WERI-Rb-1 (cell line): ENCODE measurements around the gene CTSS.

Source experiments
- DNase-seq: peaks from one replicate; pipeline ENCODE4 v3.0.0-alpha.2; 2020
- H3K27ac ChIP-seq: fragments of 250-450 bp; sonication (Bioruptor Pico); 2 replicates; pipeline ENCODE4 v1.5.1; 2020; ENCODE audit warnings: mild to moderate bottlenecking, moderate library complexity
- H3K27me3 ChIP-seq: fragments of 250-450 bp; sonication (Bioruptor Pico); 2 replicates; pipeline ENCODE4 v1.5.1; 2021; ENCODE audit warnings: mild to moderate bottlenecking, low read depth, moderate library complexity; ENCODE audit not compliant: insufficient read depth, severe bottlenecking
- H3K36me3 ChIP-seq: fragments of 250-450 bp; sonication (Bioruptor Pico); 2 replicates; pipeline ENCODE4 v1.5.1; 2020; ENCODE audit warnings: mild to moderate bottlenecking, moderate library complexity
- H3K4me3 ChIP-seq: 2 replicates; pipeline ENCODE4 v1.5.1; 2011; ENCODE audit warnings: low read depth, mild to moderate bottlenecking, control low read depth, low read length
- H3K9me3 ChIP-seq: fragments of 250-450 bp; sonication (Bioruptor Pico); 2 replicates; pipeline ENCODE4 v1.5.1; 2021; ENCODE audit warnings: mild to moderate bottlenecking, moderate library complexity; ENCODE audit not compliant: severe bottlenecking
- TF ChIP-seq, protein P1 (sequence below): IDR thresholded peaks from 2 replicates; pipeline ENCODE4 v1.5.1; 2011; ENCODE audit warnings: low read depth, mild to moderate bottlenecking, control low read depth, inconsistent platforms, low read length

The CTSS gene

DNA sequence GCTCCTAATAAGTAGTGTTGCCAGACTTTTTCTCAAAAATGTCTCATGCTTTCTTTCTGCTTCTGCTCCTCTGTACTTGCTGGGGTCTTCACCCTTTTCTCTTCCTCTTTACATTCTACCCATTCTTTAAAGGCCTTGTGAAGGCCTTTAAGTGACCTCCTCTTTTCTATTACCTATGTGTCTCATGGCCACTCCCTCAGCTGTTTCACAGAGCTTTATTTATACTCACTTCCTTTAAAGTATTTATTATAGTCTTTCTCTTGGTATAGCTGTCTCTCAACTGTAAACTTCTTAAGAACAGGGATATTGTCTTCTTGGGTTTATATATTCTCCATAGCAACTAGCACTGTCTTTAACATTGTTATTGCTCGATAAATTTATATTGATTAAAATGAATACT is 69.4 kb downstream of the CTSS start:
- TF ChIP-seq, protein P1, sequence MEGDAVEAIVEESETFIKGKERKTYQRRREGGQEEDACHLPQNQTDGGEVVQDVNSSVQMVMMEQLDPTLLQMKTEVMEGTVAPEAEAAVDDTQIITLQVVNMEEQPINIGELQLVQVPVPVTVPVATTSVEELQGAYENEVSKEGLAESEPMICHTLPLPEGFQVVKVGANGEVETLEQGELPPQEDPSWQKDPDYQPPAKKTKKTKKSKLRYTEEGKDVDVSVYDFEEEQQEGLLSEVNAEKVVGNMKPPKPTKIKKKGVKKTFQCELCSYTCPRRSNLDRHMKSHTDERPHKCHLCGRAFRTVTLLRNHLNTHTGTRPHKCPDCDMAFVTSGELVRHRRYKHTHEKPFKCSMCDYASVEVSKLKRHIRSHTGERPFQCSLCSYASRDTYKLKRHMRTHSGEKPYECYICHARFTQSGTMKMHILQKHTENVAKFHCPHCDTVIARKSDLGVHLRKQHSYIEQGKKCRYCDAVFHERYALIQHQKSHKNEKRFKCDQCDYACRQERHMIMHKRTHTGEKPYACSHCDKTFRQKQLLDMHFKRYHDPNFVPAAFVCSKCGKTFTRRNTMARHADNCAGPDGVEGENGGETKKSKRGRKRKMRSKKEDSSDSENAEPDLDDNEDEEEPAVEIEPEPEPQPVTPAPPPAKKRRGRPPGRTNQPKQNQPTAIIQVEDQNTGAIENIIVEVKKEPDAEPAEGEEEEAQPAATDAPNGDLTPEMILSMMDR: no peak
- DNase-seq: no peak
- H3K4me3 ChIP-seq: peak overlapping the region; percentile 63

DNA sequence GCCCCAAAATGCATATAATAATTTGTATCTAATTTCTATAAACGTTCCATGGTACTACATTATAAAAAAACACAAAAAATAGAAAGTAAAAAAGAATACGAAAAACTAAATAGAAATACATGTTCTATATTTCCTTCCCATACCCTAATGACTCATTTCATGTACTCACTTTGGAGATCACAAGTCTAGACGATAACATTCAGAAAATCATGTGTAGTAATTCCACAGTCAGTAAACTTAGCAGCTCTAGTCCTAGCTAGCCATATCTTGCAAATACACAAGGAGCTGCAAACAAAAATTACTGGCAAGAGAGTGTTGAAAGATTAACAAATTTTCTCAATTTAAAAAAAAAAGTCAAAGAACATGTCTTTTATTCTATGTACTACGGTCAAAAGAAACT is 70.0 kb downstream of the CTSS start:
- DNase-seq: no peak
- H3K36me3 ChIP-seq: peaks cover 39% of the 10 kb centered on the region
- TF ChIP-seq, protein P1: no peak
- no peaks in the 10 kb centered on the region for H3K9me3 ChIP-seq
- no peak overlapping the region for H3K4me3 ChIP-seq
- H3K27me3 ChIP-seq: no peaks in the 10 kb centered on the region
- no peak overlapping the region for H3K27ac ChIP-seq

More for the DNA sequence above, 69.4 kb downstream of the CTSS start:
- peak overlapping the region; percentile 8; the same call in 1 of the 2 replicates for H3K27ac ChIP-seq
- peaks cover 33% of the 10 kb centered on the region for H3K36me3 ChIP-seq
- no peaks in the 10 kb centered on the region for H3K27me3 ChIP-seq
- H3K9me3 ChIP-seq: no peaks in the 10 kb centered on the region

DNA sequence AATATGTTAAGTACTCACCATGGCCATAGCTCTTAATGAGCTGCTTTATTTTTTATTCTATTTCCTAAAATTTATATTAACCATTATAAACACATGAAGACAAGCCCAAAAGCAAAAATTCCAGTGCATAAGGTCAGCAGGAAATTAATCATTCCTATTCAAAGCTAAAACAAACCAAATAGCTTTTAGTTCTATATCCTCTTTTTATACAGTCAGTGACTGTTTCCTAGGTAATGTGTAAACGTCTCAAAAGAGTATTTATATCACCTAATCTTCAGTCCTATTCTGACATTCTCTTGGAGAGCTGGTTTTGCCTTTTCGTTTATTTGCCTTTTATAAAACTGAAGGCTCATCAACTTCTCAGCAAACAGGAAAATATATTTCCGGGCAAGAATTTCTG is 72.9 kb downstream of the CTSS start:
- TF ChIP-seq, protein P1: no peak
- Histone ChIP-seq H3K36me3 (peaks cover 61% of the 10 kb centered on the region), H3K27ac (no peak overlapping the region), H3K27me3 (no peaks in the 10 kb centered on the region), H3K4me3 (no peak overlapping the region), H3K9me3 (no peaks in the 10 kb centered on the region)
- no peak for DNase-seq

DNA sequence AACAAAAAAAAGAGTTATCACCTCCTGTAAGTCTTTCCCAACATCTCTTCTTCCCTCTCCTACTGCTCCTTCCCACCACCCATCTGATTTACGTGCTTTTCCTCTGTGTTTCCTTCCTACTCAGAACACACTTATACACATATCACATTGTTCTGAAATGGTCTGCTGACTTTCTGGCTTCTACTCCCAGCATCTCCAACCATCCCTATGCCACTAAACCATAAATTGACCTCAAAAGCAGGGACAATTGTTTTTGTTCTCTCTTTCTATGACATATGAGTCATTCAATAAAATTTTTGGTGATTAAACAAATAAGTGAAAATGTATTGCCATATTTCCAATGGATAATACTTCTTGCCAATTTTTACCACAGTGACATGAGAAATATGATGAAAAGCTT is 76.8 kb downstream of the CTSS start:
- TF ChIP-seq, protein P1: no peak
- Histone ChIP-seq H3K27ac (no peak overlapping the region), H3K9me3 (no peaks in the 10 kb centered on the region), H3K27me3 (no peaks in the 10 kb centered on the region), H3K36me3 (peaks cover 66% of the 10 kb centered on the region), H3K4me3 (no peak overlapping the region)
- no peak for DNase-seq

DNA sequence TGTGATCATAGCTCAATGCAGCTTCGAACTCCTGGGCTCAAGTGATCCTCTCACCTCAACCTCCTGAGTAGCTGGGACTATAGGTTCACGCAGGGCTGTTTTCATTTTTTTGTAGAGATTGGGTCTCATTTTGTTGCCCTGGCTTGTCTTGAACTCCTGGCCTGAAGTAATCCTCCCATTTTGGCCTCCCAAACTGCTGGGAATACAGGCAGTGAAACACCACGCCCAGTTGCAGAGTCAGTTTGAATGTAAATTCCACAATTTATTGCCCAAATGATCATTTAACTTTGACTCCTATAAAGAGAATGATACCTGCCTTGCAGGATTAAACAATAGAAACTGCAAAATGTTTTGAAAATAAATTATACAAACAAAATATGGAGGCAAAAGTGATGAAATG is 79.3 kb downstream of the CTSS start:
- peaks cover 61% of the 10 kb centered on the region for H3K36me3 ChIP-seq

DNA sequence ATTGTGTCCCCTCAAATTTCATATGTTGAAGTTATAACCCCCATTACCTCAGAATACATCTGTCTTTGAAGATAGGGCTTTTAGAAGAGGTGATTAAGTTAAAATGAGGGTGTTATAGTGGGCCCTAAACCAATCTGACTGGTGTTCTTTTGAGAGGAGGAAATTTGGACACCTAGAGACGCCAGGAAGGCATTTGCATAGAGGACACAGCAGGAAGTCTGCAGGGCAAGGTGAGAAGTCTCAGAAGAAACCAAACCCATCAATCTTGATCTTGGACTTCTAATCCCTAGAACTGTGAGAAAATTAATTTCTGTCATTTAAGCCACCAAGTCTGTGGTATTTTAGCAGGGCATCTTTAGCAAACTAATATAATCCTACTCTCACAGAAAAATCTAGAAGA is 81.7 kb downstream of the CTSS start:
- Histone ChIP-seq H3K36me3 (peaks cover 53% of the 10 kb centered on the region), H3K27ac (no peak overlapping the region), H3K27me3 (no peaks in the 10 kb centered on the region), H3K4me3 (no peak overlapping the region), H3K9me3 (no peaks in the 10 kb centered on the region)
- no peak for DNase-seq
- TF ChIP-seq, protein P1: no peak

More for the DNA sequence above, 79.3 kb downstream of the CTSS start:
- no peaks in the 10 kb centered on the region for H3K27me3 ChIP-seq
- TF ChIP-seq, protein P1: no peak
- no peaks in the 10 kb centered on the region for H3K9me3 ChIP-seq
- H3K4me3 ChIP-seq: no peak overlapping the region
- DNase-seq: no peak
- H3K27ac ChIP-seq: no peak overlapping the region
